Measurements from ENCODE around the gene MTG1.

The MTG1 gene

DNA sequence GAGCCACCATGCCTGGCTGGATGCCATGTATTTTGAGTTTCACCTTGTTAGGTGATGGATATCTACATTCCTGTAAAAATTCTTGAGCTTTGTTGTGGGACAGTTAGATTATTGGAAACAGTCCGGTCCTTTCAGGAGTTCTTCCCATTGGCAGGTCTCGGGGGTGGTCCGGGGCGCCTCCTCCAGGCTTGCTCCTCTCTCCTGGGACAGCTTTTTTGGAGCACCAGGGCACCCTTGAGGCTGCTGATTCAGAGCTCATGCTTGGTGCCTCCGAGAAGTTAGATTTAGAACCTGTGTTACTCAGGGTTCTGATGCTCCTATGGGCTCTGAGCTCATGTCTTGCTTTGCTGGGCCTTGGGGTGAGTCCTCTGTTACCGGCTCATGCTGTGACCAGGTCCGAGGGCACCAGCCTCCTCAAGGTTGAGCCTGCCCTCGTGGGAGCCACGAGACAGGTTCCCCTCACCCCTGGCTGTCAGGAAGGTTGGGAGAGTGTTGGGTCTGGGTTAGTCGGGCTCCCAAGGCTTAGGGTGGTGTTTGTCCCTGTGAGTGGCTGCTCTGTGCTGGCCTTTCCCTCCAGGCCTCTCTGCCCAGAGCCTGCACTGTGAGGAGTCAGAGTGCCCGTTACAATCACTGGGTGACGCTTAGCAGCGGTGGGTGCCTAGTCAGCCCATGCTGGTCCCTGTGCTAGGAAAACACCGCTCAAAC is 24.5 kb downstream of the MTG1 start:
- TF ChIP-seq, protein P1, sequence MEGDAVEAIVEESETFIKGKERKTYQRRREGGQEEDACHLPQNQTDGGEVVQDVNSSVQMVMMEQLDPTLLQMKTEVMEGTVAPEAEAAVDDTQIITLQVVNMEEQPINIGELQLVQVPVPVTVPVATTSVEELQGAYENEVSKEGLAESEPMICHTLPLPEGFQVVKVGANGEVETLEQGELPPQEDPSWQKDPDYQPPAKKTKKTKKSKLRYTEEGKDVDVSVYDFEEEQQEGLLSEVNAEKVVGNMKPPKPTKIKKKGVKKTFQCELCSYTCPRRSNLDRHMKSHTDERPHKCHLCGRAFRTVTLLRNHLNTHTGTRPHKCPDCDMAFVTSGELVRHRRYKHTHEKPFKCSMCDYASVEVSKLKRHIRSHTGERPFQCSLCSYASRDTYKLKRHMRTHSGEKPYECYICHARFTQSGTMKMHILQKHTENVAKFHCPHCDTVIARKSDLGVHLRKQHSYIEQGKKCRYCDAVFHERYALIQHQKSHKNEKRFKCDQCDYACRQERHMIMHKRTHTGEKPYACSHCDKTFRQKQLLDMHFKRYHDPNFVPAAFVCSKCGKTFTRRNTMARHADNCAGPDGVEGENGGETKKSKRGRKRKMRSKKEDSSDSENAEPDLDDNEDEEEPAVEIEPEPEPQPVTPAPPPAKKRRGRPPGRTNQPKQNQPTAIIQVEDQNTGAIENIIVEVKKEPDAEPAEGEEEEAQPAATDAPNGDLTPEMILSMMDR (IDR thresholded peaks at IDR 0.05; ENCODE audit: control extremely low read depth, extremely low read depth, low read depth, missing control alignments), result no peak
- POLR2A ChIA-PET, result no interaction called here
- CTCF ChIA-PET, result interaction anchor here (0.7 kb wide), 1 partner anchor 20 kb away, joined by 3 read pairs; no protein-coding TSS in a partner anchor
- DNase-seq (ENCODE audit: extremely low spot score), result no peak

DNA sequence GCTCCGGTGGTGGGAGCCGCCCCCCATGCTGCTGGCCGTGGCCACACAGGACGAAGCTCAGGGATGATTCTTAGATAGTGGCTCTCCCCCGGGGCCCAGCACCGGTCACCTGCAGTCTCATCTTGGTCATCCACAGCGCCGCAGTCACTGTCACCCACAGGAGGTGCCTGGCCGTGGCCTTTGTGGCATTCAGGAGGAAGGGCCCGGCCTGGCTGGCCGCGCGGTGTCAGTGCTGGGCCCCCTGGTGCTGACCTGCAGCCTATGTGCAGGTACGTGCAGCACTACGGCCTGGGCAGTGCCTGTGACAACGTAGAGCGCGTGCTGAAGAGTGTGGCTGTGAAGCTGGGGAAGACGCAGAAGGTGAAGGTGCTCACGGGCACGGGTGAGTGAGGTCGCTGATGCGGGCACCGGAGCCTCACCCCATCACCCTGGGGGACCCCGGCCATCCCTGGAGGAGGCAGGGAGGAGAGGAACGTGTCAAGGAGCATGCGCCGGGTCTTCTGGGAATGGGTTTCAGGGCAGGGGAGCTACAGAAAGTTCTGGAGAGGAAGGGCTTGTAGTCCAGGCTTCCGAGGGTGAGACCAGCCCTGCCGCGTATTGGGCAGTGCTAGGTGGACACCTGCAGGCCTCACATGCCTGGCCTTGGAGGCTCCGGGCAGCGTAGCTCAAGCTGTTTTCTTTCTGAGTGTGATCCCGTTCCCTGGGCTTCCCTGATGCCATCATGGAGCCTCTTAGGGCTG is 25.4 kb downstream of the MTG1 start:
- TF ChIP-seq, protein P1 (IDR thresholded peaks at IDR 0.05; ENCODE audit: control extremely low read depth, extremely low read depth, low read depth, missing control alignments), result no peak
- ChIA-PET CTCF (interaction anchor here (0.6 to 2.1 kb wide), 2 partner anchors 19 to 90 kb away, joined by 3 to 9 read pairs; no protein-coding TSS in a partner anchor), POLR2A (no interaction called here)
- no peak for DNase-seq (ENCODE audit: extremely low spot score)

DNA sequence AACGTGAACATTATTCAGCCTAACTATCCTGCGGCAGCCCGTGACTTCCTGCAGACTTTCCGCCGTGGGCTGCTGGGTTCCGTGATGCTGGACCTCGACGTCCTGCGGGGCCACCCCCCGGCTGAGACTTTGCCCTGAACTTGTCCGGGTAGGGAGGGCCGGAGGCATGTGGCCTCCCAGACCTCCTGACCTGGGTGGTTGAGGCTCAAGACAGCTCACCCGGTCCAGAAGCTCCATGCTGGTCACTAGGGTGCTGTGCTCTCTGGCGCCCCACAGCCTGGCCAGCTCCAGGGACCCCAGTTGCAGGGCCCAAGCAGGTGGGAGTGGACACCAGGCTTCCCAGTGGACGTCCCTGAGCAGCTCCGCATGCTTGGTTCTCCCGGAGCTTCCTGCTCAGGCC is 26.1 kb downstream of the MTG1 start:
- ChIA-PET POLR2A (no interaction called here), CTCF (interaction anchor here (0.6 to 2.1 kb wide), 2 partner anchors 18 to 91 kb away, joined by 3 to 9 read pairs; no protein-coding TSS in a partner anchor)
- no peak for DNase-seq (ENCODE audit: extremely low spot score)
- TF ChIP-seq, protein P1 (IDR thresholded peaks at IDR 0.05; ENCODE audit: control extremely low read depth, extremely low read depth, low read depth, missing control alignments), result no peak

DNA sequence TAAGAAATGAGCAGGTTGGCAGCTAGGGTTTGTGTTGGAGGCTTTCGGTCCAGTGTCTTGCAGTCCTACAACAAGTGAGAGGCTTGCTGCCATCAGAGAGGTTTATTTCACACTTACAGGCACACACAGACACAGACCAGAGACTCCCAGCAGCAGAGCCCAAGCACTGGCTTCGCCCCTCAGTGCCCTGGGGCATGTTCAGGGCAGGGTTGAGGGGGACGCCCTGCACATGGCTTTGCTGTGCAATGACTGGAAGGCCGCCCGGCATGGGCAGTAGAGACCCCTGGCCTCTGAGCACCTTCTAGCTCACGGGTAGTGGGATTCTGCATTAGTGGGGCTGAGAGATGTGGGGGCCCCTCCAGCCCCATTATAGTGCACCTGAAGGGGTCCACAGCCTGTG is 26.6 kb downstream of the MTG1 start:
- TF ChIP-seq, protein P1 (IDR thresholded peaks at IDR 0.05; ENCODE audit: control extremely low read depth, extremely low read depth, low read depth, missing control alignments), result no peak
- CTCF ChIA-PET, result interaction anchor here (2.1 kb wide), 1 partner anchor 91 kb away, joined by 9 read pairs; no protein-coding TSS in a partner anchor
- no peak for DNase-seq (ENCODE audit: extremely low spot score)
- POLR2A ChIA-PET, result no interaction called here

DNA sequence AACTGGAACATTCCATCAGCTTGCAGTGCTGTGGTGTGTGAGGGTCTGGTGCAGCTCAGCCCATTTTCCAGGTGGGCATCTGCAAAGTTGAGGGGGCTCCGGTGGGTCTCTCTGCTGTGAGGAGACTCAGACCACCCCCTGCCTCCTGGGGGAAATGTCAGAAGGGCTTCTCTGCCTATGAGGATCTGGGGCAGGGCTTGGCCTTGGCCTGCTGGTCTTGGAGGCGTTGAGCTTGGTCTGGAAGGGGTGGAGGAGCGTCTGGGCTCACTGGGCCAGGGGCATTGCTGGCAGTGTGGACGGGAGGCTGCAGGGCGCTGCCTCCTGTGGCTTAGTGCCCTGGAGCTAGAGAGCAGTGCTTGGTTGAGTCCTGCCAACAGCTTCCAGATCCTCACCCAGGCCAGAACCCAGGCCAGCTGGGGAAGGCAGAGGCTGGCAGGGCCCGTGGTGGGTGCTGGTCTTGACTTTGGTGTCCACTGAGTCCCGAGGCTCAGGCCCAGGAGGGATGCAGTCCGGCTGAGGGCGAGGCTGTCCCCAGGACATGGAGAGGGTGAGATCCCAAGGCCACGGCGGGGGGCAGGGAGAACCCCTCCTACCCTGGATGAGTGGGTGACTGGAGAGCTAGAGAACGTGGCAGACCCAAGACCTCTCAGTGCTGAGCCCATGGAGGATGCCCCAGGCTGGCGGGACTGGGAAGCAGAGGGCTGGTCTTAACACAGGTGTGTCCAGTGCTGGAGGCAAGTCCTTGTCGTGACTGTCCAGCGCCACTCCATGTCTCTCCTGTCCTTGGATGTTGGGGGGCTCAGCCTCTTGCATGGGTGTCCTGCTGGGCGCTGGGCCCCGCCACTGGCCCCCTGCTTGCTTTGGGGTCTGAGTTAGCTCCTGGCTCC is 27.6 kb downstream of the MTG1 start:
- peak; percentile 26 for DNase-seq (ENCODE audit: extremely low spot score)
- POLR2A ChIA-PET, result interaction anchor here (0.5 kb wide), 1 partner anchor 54 kb away, joined by 5 read pairs; no protein-coding TSS in a partner anchor
- CTCF ChIA-PET, result interaction anchor here (1.1 to 2.1 kb wide), 2 partner anchors 20 to 92 kb away, joined by 3 to 9 read pairs; no protein-coding TSS in a partner anchor
- TF ChIP-seq, protein P1 (IDR thresholded peaks at IDR 0.05; ENCODE audit: control extremely low read depth, extremely low read depth, low read depth, missing control alignments), result no peak

Measured in GM10248 (cell line).